SH-SY5Y (cell line): ENCODE measurements around the gene ATP8A2.

ENCODE experiments used
- GATA2 ChIP-seq: IDR thresholded peaks from 2 replicates; pipeline ENCODE4 v1.6.1; 2011; ENCODE audit warnings: mild to moderate bottlenecking, low read depth, low read length
- GATA3 ChIP-seq: IDR thresholded peaks from 2 replicates; pipeline ENCODE4 v1.6.1; 2011; ENCODE audit warnings: low read depth, mild to moderate bottlenecking, low read length, moderate library complexity

DNA sequence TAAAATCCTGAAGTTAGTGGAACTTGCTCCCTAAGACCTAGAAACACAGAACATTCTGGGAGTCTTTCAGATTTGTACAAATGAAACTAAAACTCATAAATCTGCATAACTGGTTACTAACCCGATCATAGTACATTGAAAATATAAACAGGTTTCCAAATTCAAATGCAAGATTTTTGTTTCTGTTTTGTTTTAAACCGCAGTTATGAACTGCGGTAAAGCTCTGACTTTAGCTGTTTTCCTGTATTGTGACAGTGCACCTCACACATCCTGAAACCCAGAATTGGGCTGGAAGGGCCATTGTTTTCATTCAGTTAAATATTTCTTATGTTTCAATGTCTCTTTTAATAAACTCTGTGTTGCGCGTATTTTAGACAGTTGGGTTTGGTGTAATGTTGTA, 475.4 kb downstream of the ATP8A2 start:
- no peak for TF ChIP-seq GATA3
- no peak for TF ChIP-seq GATA2
